8988T (cell line): ENCODE results near the gene ARHGEF19.
A peak's percentile ranks its signal among the peaks of the same experiment; 100 is the strongest.
"Not testable (repeated sequence)": the region's sequence is repeated elsewhere in the genome, so short reads cannot be mapped to it uniquely, and the experiment has no call there.

Experiments
- DNase-seq: peaks from one replicate; pipeline ENCODE4 v3.0.0; 2011

ARHGEF19 gene

GRCh38 chr1:16243936-16244649 is 31.6 kb upstream of the ARHGEF19 start:
- DNase-seq = peak; percentile 58

DNA sequence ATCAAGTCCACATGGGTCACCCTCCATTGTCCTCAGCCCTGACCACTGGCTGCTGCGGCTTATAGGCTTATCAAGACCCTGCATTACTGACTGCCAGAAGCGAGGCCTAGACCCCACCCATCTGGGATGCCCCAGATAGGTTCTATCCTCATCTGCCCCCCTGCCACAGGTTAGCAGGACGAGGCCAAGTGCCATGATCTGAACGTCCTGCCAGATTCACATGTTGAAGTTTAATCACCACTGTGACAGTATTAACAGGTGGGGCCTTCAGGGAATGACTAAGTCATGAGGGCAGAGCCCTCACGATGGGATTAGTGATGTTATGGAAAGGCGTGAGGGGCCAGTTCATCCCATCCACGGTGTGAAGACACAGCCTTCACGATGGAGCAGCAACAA is 30.8 kb upstream of the ARHGEF19 start:
- no peak for DNase-seq

DNA sequence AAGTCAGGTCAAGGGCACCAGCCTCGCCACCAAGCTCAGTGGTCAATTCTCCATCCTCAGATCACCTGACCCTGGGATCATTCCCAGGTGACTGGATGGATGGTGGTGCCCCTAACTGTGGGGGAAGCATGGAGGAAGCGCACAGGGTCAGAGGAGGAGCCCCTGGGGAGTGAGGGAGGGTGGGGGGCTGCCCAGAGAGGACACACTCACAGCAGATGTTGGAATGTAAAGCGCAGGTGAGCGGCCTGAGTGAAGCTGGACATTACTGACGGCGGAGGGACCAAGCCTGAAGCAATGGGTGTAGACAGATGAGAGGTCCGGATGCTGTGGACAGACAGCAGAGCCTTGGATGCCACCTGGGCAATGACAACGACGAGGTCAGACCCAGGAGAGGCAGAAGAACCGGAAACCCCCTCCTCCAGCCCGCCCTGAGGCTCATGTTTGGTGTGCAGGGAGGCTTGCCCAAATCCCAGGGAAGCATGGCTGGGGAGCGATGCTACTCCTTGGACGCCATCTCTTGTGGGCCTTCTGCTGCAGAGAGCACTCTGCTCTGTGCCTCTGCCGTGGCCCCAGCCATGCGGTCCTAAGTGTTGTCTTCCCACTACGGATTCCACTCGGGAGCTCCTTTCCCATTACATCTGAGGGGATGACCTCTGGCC is 30.2 kb upstream of the ARHGEF19 start:
- no peak for DNase-seq

DNA sequence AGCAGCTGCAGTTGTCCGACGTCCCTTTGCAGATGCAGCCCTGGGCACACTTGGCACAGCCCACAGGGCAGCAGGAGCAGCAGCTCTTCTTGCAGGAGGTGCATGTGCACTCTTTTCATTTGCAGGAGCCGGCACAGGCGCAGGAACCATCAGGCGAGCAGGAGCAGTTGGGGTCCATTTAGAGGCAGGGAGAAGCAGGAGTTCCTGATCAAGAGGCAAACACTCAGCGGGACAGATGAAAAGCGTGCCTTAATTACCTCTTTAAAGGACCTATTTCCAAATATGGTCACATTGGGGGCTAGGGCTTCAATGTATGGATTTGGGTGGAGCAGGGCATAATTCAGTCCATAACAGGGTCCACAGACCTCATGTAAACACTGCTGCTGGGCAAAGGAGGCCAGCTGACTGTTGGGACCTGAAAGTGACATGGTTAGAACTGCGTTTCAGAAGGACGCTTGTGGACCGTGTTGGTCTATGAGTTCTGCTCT is 28.8 kb upstream of the ARHGEF19 start:
- DNase-seq = no peak

- no peak for DNase-seq
Measured at GRCh38 chr1:16239972-16240491, 27.6 kb upstream of the ARHGEF19 start.

DNA sequence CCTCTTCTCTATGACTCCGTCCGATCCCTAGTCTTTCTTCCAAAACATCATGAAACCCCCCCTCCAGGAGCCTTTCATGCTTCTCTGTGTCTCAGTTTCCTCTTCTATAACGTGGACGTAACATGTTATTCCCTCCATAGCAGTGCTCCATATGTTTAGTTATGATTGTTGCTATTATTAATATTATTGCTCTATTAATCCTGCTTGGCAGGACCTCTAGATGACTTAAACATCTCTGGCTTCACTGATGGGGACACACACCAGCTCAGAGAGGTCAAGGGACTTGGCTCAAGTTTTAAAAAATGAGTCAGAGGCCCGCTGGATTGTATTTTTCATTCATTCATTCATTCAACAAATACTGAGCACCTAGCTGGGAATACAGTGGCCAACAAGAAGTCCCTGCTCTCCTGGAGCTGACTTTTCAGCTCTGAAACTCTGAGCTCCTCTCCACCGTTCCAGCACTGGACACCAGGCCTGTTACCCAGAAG is 24.9 kb upstream of the ARHGEF19 start:
- no peak for DNase-seq

DNA sequence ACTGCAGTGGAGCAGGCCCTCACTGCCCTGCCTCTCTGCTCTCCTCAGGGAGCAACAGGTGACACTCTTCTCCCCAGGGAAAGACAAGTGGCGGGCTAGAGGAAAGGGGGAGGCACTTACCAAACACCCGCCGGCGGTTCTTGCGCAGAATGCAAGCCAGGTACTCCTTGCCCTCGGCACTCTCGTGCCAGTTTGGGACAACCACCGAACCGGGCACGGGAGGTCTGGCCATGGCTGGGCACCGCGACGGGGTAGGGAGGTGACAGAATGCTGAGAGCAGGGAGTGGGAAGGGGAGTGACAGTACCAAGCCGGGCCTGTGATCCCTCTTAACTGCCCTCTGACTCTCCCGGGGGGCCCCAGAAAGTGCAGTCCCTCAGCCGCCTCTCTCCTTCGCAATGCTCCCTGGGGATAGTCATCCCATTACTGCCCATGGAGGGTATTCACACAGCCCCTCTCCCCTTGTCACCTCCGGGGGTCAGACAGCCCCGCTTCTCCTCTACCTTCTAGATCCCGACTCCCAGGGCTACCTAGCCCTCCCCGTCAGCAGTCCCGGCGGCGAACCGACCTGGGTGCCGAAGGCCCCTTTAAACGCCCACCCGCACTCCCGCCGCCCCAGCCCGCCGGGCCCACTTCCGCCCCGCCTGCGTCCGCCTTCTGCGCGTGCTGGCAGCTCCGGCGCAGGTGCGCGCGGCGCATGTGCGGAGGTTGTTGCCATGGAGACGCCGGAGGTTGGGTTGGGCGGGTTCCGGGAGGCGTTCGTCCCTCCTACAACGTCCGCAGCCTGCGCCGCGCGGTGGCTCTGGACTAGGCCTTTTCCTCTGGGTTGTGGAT is 24.3 kb upstream of the ARHGEF19 start, which contains the start of gene CPLANE2:
TSS of gene CPLANE2 (minus strand) at position 673 of the 832 bp plus-strand sequence. CDS start at position 232, 441 bp downstream.
- peak; percentile 81 for DNase-seq

DNA sequence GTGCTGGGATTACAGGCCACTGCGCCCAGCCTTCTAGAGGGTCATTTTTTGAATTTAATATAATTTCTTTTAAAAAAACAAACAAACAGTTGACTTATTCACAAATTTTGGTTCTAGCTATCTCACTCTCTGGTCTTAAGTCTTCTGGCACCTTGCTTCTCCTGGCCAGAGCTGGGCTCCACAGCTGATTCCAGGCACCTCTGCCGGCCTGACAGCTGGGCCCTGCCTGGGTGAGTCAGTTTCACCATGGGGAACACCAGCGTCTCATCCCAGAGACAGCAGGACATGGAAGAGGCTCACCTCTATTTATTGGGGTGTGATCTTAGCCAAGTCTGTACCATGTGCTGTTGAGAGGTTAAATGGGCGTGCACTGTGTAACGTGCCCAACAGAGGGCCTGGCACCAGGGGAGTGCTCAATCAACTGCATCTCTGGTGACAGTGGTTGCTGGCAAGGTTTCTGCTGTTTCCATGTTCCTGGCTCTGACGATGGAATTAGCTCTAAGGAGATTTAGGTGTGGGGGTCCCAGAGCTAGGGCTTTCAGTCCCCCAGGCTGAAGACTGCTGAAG is 23.6 kb upstream of the ARHGEF19 start:
- peak; percentile 61 for DNase-seq

DNA sequence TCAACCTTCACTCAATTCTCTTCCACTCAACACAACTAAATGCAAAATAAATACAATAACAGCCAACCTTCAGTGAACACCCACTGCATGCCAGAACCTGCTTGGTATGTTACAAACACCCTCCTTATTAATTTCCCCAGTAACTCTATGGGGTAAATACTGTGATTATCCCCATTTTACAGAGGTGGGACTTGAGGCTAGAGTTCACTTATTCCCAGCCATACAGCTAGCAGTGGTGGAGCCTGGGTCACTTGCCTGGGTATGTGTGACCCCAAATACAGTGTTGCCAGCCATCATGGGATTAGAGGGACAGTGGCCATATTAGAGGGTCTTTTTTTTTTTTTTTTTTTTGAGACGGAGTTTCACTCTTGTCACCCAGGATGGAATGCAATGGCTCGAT is 22.9 kb upstream of the ARHGEF19 start:
- no peak for DNase-seq

DNA sequence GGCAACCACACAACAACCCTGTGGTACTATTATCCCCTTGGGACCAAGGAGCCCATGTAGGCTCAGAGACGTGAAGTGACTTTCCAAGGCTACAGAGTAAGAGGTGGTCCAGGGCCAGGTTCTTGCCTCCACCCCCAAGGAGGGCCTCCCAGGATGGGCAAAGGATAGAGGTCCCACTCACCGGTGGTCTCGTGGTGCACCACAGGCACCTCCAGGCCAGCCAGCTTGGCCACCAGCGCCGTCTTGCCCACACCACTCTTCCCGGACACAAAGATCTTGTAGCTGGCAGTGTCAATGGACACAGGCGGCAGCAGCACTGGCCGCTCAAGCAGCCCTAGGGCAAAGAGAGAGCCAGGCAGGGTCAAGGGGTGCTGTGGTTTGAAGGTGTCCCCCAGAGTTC is 21.0 kb upstream of the ARHGEF19 start:
- no peak for DNase-seq

- DNase-seq = no peak
Measured at GRCh38 chr1:16232316-16232710, 19.9 kb upstream of the ARHGEF19 start.

DNA sequence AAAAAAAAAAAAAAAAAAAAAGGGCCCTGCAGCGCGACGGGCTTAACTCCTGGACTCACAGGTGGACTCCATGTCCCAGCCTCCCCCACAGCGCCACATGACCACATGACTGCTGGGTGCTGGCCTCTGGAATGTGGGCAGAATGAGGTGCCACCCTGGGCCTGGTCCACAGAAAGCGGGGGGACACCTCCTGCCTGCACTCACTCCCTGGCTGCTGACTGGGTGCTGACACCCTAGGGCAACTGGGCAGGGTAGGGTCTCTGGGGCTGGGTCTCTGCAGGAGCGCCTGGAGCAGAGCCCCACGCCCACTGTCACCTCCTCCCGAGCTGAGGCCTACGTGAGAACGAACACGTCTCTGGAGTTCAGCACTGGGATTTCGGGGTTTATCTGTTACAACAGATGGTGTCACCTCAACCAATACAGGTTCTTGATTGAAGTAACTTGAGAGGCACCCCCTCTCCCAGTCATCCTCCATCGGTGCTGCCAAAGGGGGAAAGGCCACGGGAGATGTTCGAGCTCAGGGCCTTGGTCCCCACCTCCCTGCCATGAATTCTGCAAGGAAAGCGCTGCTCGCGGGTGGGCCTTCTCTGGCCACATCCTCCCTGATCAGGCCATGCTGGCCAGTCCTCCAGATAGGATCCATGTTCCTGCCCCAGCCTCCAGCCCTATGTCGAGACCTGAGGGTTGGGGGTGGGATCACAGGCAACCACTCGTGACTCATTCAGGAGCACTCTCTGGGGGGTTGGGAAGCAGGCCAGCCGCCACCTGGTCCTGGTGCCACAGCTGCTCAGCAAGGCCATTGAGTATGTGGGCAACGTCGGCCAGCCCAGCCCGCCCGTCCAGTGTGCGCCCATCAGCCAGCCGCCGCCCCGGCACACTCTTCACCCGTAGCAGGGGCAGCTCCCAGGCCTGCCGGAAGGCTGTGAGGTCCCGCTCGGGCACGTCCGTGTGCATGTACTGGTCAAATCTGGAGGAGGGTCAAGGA is 19.2 kb upstream of the ARHGEF19 start:
- DNase-seq = no peak

- DNase-seq = no peak
Measured at GRCh38 chr1:16230744-16231143, 18.3 kb upstream of the ARHGEF19 start.

- no peak for DNase-seq
Measured at GRCh38 chr1:16229976-16230740, 17.7 kb upstream of the ARHGEF19 start.

DNA sequence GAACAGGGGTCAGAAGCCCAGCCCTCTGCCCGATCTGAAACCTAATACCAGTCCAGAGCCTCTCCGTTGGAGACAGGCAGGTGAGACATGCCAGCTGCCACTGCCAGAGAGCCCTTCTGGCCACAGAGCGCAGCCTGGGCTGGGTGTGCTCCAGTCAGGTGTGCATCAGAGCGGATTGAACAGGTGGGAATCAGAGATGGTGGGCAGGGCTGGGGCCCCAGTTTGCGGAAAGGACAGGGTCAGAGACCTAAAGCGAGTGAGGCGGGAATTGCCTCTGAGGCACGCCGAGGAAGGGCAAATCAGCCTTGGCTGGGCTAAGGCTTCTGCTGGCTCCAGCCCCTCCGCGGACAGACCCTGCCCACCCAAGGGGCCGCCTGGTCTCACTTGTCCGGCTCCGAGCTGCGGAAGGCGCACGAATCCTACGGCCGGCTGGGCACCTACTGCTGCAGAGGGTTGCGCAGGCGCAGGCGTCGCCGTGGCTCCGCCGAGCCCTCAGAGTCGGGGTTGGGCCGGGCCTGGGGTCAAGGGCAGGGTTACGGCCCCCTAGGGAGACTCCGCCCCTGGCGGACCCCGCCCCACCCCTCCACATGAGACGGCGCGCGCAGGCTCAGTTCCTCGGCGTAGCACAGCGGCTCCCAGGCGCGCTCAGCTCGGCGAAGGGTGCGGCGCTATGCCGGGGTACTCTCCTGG is 14.2 kb upstream of the ARHGEF19 start:
- no peak for DNase-seq

DNA sequence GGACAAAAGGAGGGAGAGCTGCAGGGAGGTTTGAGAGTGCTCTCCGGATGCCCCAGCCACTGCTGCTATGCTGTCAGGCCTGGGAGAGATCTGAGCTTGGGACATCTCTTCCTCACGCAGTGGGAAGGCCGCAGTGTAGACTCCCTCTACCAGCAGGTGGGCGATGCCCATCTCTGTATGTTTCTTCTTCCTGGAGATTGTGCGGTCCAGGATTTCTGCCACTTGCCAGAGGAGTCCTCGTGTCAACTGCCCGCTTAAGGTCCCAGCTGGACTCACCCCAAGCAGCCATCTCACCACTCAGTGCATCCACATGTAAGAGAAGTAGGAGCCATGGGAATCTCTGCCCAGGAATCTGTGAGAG is 13.7 kb upstream of the ARHGEF19 start:
- DNase-seq = no peak

DNA sequence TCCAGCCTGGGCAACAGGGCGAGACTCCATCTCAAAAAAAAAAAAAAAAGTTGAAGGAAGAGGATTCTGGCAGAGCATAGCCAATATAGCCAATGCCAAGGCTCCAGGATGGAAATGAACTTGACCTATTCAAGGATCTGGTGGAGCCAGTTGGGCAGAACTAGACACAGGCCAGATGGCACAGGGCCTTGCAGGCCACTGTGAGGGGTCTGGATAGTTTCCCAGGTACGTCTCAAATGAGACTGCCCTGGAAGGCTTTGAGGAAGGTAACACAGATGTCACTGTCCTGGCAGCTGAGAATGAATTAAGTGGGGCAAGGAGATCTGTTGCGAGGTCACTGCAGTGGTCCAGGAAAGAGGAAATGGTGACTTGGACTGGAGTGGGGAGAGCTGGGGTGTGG is 12.0 kb upstream of the ARHGEF19 start:
- no peak for DNase-seq

GRCh38 chr1:16222716-16223115 is 10.3 kb upstream of the ARHGEF19 start:
- DNase-seq = not testable (repeated sequence)

DNA sequence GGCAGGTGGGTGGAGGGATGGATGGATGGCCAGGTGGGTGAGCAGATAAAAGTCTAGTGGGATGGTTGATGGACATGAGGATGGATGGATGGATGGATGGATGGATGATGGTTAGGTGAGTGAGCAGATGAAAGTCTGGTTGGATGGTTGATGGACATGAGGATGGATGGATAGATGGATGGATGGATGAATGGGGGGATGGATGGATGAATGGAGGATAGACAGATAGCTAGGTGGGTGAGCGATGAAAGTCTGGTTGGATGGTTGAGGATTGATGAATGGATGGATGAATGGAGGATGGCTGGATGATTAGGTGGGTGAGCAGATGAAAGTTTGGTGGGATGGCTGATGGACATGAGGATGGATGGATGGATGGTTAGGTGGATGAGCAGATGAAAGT is 9.0 kb upstream of the ARHGEF19 start:
- DNase-seq = no peak

DNA sequence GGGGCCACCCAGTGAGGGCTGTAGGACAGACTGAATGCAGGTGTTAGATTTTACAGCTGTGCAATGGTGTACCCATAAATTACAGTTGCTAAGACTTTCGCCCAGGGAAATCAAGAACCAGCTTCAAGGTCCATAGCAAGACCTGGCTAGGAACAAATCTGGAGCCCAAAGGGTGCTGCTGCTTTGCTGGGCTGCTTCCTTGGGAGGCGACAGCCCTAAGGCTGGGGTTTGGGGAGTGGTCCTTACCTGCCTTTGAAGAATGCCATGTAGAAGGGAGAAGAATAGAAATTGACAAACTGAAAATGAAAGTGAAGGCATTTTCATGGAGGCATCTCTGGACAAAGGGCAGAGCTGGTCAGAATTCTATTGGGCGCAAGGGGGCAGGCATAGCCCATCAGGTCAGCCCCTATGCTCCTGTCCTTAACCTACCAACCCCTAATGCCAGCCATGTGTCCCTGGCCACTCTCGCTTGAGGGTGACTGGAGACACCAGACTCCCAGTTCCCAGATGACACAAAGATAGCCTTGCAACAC is 7.6 kb upstream of the ARHGEF19 start:
- DNase-seq = no peak
